NOMO-1 treated with DMSO at 0.1 percent for 48 hours (cell line): ENCODE results near the gene EFNA3.

Experiments used
- DNase-seq: peaks from one replicate; lab custom pipeline; 2025; ENCODE audit not compliant: unreplicated experiment; lab: John Stamatoyannopoulos, UW

The EFNA3 gene

DNA sequence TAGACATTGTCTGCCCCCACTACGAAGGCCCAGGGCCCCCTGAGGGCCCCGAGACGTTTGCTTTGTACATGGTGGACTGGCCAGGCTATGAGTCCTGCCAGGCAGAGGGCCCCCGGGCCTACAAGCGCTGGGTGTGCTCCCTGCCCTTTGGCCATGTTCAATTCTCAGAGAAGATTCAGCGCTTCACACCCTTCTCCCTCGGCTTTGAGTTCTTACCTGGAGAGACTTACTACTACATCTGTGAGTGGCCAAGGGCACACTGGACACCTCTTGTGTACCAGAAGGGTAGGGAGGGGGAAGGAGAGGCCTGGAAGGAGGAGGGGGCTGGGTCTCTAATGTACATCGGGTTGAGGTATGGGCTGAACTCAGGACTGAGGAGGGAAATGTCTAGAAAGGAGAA, 11.9 kb upstream of the EFNA3 start:
- DNase-seq: no peak

DNA sequence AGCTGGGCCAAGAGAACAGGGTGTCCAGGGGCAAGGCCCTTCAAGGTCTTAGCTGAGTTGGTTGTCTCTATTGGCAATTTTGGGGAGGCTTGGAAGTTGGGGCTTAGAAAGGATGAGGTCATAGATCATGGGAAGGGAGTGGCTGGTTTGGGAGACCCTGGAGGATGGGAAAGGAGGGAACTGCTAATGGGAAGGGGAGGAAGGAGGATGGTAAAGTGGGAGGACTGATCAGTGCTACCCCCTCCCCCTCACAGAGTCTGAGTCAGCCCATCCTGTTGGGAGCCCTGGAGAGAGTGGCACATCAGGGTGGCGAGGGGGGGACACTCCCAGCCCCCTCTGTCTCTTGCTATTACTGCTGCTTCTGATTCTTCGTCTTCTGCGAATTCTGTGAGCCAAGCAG, 10.0 kb upstream of the EFNA3 start:
- no peak for DNase-seq

GRCh38 chr1:155069551-155070157, 9.0 kb upstream of the EFNA3 start:
- DNase-seq: no peak

GRCh38 chr1:155070158-155070621, 8.4 kb upstream of the EFNA3 start:
- DNase-seq: no peak

DNA sequence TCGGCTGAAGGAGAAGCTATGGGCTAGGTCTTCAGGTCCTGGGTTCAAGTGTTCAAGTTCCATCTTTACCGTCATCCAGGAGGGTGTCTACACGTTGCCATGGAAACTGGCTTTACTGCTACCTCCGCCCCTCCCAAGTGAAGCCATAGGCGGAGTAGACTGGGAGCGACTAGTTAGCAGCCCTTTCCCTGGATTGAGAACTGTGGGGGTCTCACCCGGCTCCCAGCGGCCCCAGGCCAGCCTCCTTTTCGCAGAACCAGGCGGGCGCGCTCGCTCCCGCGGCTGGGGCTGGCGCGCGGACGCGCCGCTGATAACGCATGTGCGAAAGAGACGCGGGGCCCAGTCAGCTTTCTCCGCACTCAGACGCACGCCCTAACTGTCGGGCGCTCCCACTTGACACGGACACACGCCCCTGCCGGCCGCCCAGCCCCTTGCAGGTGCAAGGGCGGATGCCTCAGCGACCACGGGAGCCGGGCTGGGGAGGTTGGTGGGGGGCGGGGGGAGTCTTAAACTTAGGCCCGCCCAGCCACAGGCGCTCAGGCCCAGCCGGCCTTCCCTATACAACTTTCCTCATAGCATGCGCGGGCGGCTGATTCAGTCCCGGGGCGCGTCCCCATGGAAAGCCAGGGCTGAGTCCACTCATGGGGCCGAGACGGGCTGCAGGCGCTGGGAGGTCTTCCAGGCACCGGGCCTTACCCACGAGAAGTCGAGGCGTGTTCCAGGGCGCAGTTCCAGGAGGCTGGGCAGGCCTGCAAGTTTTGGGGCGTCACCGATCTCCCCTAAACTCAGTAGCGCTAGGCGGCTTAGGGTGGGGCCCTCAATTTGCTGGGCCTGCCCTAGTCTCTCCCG, 7.7 kb upstream of the EFNA3 start:
- DNase-seq: peak; percentile 83

DNA sequence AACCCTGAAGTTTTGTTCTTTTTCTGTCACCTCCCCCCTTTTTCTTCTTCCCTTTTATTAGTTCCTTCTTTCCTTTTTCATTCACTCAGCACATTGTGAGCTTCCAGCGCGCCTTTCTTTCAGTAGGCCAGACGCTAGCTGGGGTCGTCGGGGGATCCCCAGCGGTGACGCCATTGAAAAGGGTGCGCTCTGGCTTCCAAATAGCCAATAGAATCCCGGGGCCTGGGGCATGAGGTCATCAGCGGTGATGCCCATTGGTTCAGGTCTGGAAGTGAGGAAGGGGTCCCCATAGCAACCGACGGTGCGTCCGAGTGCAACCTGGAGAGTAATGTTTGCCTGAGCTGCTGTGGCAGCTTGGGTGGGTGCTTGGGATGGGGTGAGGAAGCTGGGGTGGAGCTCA, 6.9 kb upstream of the EFNA3 start:
- no peak for DNase-seq

DNA sequence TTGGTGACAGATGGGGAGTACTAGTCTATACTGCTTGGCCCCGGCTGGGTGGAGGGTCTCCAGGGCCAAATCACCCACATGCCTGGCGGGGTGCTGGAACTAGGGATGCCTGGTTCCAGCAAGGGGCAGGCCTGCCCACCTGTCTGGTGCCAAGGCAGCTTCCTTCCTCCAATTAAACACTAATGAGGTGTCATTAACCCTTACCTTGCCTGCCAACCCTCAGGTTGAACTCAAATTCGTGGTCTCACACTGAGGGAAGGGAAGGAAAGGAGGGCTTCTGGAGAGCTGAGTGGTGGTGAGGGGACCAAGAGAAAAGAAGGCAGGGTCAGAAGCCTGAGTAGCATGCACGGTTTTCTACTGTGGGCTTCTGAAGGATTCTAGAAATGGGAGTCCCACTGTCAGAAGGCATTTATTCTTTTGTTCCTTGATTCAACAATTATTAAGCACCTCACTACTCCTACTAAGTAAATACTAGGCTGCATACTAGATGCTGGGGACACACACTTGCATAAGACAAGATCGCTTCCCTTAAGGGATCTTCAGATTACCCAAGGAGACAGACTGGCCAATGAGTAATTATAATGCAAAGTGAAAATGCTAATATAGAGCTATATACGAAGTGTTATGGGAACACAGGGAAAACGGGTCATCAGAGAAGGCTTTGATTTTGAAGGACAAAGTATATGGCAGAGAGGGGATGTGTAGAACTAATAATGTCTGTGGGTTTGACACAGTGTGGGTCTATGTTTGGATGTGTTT, 5.9 kb upstream of the EFNA3 start:
- DNase-seq: no peak

DNA sequence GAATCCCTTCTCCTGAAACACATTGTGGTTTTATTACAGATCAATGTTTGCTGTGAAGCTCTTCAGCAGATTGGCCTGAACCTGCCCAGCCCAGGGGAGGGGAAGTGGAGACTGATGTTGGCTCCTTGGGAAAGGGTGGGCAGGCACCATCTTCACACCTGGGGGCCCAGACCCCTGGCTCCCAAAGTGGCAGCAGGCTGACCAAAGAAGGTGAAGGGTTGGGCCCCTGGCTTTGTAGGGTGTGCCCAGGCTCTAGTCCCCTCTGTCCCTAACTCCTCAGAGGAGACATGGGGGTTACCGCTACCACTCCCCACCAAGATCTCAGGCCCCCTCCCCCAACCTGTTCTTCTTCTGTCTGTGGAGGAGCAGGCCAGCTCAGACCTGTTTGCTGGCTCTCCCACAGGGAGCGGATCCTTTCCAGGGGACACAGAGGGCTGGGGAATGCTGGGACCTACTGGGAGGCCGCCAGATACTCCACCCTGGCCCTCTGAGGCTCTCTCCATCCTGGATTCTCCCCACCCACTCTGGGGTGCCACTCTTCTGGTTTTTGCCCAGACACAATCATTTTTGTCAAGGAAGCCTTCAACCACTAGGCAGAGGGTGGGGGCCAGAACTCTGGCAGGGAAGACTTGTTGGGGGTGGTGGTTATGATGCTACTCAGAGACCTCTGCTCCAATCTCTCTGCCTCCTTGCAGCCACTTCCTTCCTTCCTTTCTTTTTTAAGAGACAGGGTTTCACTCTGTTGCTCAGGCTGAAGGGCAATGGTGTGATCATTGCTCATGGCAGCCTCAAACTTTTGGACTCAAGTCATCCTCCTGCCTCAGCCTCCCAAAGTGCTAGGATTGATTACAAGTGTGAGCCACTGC, 5.0 kb upstream of the EFNA3 start:
- no peak for DNase-seq

GRCh38 chr1:155075535-155075934, 3.1 kb upstream of the EFNA3 start:
- DNase-seq: no peak

- no peak for DNase-seq
These were observed 2.3 kb upstream of the EFNA3 start for GRCh38 chr1:155076371-155076770.

DNA sequence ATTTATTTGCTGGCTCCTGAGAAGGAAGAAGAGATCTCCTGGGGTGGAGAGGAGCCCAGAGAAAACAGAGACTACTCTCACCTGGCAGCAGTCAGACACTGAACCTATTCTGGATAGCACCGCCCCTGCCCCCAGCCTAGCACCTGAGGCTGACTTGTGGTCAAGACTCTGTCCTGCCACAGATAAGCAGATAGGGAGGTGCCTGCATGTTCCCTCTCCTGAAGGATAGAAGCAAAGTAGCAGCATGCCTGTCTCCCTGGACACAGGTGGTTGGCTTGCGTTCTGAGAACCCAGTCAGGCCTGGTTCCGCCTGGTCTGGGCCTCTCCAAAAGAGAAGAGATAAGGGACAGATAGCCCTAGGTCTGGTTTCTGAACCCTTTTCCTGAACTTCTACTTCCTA, 1.3 kb upstream of the EFNA3 start:
- DNase-seq: no peak

- no peak for DNase-seq
These were observed 735 bp upstream of the EFNA3 start for GRCh38 chr1:155077758-155078445.

GRCh38 chr1:155079210-155079486, 511 bp downstream of the EFNA3 start:
- DNase-seq: no peak

DNA sequence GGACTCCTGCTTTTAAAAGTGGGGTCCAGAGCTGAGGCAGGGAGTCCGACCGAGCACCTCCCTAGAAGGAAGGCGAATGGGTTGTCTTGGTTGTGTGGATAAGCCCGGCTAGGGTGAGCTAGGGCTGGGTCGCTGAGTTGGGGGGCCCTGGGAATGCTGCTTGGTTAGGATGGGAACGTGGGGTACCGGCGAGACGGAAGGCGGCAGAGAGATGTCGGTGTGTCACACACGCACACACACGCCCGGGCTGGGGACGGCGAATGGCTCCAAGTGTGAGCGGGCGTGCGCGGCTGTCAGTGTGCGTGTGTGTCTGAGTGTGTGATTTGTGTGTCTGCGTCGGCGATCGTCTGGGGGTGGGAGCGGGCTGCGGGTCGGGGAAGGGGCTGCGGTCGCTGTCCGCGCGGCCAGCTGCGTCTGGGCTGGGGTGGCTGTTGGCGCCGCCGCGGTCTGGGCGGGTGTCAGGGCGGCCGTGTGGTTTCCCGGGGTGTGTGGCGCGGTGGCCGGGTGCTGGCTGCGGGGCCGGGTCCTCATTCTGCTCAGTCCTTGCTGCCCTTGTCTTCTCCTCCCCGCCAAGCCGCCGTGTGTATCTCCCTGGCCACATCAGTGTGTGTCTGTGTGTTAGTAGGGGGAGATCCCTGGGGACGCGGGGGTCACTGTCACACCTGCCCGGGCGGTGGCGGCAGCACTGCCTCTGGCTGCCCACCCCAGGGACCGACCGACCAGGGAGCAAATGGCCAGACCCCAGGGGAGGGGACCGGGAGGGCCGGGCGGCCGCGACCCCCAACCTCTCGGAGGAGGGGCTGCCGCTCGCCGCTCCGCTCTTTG, 1.1 kb downstream of the EFNA3 start:
- no peak for DNase-seq

DNA sequence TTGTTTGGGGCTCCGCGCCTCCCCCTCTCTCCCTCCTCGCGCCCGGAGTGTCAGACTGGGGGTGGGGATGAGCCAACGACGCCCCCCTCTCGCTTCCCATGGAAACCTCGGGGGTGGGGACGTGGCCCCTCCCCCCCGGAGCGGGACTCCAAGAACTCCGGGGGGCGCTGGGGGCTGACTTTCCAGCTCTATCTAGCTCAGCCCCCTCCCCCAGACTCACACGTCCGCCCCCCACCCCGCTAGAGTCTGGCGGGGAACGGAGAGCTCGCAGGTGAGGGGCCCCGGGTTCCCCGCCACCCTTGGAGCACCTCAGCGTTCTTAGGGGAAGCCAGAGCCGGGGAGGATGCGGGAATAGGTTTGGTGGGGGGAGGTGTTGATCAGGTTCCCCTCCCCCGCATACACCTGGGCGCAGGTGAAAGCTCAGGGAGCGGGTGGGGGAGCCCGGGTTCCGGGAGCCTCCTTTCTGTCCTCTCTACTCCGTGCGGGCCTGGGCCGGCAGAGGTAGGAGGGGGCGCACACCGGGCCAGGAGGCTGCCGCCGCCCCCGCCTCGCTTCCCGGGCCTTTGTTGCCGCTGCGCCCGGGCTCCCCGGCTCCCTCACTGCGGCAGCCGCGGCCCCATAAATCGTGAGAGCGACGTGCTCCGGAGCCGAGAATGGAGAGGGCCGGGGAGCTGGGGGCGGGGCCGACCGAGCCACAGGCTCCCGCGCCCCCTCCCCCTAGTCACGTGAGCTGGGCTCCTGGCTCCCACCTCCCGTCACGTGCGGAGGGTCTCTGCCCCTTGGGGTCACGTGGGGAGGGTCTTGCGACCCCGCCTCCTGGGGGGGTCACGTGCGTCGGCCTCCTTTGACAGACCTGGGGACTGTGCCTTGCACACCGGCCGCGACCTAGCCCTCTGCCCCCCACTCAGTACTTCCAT, 1.9 kb downstream of the EFNA3 start:
- no peak for DNase-seq

- DNase-seq: peak; percentile 15
These were observed 3.0 kb downstream of the EFNA3 start for GRCh38 chr1:155081472-155082300.

DNA sequence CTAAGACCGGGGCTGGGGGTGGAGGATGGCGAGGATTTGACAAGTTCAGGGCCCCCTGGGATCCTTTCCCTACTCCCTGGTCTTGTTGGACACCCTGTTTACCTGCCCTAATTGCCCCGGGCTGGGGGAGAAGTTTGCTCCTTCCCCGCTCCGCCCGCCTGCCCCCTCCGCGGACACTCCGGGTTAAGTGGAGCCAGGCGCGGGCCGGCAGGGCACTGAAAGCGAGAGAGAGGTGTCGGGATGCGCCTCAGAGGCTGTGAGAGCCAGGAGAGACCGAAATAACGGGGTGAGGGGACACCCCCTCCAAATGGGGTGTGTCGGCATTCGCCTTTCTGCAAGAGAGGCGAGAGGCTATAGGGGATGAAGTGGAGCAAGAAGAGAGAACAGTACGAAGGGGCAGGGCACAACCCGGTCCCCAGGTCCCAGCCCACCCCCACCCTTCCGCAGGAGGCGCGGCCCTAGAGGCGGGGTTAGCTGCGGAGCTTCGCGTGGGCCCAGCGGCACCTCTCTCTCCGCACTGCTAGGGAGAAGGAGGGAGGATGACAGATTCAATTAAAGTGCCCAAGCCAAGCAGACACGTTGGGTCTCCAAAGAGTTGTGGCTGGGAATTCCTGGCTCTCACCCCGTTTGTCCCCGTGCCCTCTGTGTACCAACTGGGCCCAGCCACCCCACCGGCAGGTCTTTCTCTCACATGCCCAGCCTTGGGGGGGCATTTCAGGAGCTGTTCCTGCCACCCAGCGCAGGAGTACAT, 3.8 kb downstream of the EFNA3 start:
- no peak for DNase-seq
